ENCODE results near the gene SLIT3.

Gene SLIT3

DNA sequence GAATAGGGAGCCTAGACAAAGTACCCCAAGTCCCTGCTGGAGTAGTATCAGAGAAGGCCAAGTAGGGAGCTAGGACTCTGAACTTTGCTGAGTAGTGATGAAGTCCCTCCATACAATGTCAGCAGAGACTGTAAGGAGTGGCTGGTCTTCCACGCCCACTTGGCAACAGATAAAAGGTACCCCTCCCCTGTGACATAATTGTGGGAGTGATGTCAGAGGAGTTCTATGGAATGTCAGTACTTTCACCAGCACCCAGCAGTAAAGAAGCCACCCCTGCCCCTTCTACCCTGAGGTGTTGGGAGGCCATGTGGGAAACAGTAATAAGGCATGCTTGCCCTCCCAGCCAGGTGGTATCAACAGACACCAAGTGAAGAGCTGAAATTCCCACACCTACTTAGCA is 143.9 kb downstream of the SLIT3 start:
- no peaks in the 10 kb centered on the region for H3K4me1 ChIP-seq (ENCODE audit: control insufficient read depth, insufficient read depth, low read length, poor library complexity, severe bottlenecking)
- H3K36me3 ChIP-seq (ENCODE audit: control insufficient read depth, insufficient read depth, low read length): no peaks in the 10 kb centered on the region
- no peak overlapping the region for H3K4me3 ChIP-seq (ENCODE audit: insufficient read depth, low read depth, low read length, poor library complexity, severe bottlenecking)
- no peak for DNase-seq
- no peak overlapping the region for H3K27ac ChIP-seq (ENCODE audit: insufficient read depth, low read length, poor library complexity, severe bottlenecking)
- no peaks in the 10 kb centered on the region for H3K27me3 ChIP-seq (replicated peaks; ENCODE audit: control insufficient read depth, insufficient read depth, low read length, poor library complexity, severe bottlenecking)
- H3K9me3 ChIP-seq (ENCODE audit: control insufficient read depth, low read length): no peaks in the 10 kb centered on the region

DNA sequence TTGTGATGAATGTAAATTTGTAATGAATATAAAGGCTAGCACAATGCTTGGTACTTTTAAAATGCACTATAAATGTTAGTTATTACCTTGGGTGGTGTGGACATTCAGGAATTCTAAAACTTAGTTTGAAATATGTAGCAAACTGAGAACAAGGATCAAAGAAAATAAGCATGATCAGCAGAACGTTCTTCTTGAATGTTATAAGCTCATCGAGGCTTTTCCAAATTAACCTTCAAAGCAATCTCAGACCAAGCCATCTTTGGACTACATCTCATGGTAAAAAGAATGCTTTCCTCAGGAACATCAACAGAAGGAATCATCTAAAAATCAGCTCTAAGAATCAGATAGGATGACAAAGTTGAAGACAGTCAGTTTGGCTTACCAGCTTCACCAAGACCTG is 146.3 kb downstream of the SLIT3 start:
- Histone ChIP-seq H3K27me3 (replicated peaks; ENCODE audit: control insufficient read depth, insufficient read depth, low read length, poor library complexity, severe bottlenecking) (no peaks in the 10 kb centered on the region), H3K4me1 (ENCODE audit: control insufficient read depth, insufficient read depth, low read length, poor library complexity, severe bottlenecking) (no peaks in the 10 kb centered on the region), H3K27ac (ENCODE audit: insufficient read depth, low read length, poor library complexity, severe bottlenecking) (no peak overlapping the region), H3K36me3 (ENCODE audit: control insufficient read depth, insufficient read depth, low read length) (no peaks in the 10 kb centered on the region), H3K4me3 (ENCODE audit: insufficient read depth, low read depth, low read length, poor library complexity, severe bottlenecking) (no peak overlapping the region), H3K9me3 (ENCODE audit: control insufficient read depth, low read length) (no peaks in the 10 kb centered on the region)
- DNase-seq: no peak

DNA sequence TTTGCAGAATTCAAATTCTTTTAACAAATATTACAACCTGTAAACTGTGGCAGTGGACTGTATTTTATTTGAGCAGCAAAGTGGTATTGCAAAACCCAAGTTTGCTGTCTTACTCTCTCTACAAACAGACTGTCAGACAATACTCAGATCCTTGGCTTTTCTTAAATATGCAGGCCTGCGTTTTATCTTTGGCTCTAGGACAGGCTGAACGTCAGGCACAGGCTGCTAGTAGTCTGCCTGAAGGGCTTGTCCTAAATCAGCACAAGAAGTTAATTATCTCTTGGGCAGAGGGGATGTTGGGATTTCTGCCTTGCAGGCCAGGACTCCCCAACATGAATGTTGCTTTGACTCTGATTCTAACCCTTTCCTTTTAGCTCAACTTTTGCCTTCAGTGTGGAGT is 147.5 kb downstream of the SLIT3 start:
- no peak for DNase-seq
- no peak overlapping the region for H3K4me3 ChIP-seq (ENCODE audit: insufficient read depth, low read depth, low read length, poor library complexity, severe bottlenecking)
- no peak overlapping the region for H3K27ac ChIP-seq (ENCODE audit: insufficient read depth, low read length, poor library complexity, severe bottlenecking)
- H3K9me3 ChIP-seq (ENCODE audit: control insufficient read depth, low read length): no peaks in the 10 kb centered on the region
- no peaks in the 10 kb centered on the region for H3K4me1 ChIP-seq (ENCODE audit: control insufficient read depth, insufficient read depth, low read length, poor library complexity, severe bottlenecking)
- H3K36me3 ChIP-seq (ENCODE audit: control insufficient read depth, insufficient read depth, low read length): no peaks in the 10 kb centered on the region
- H3K27me3 ChIP-seq (replicated peaks; ENCODE audit: control insufficient read depth, insufficient read depth, low read length, poor library complexity, severe bottlenecking): no peaks in the 10 kb centered on the region

DNA sequence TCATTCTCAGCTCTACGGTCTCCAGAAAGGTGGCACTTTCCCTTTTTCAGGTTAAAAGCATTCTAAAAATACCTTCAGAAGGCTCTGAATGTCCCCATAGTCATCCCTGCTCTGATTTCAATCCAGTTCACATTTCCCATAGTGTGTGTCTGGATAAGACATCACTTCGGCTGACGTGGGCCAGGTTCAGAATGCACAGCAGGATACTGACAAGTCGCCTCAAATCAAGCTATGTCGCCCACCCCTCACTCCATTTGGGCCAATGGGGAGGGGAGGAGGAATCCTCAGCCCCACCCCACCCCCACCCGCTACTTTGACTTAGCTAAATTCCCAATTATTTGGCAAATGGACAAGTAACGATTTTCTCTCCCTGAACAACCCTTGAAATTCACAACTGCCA is 148.0 kb downstream of the SLIT3 start:
- Histone ChIP-seq H3K27me3 (replicated peaks; ENCODE audit: control insufficient read depth, insufficient read depth, low read length, poor library complexity, severe bottlenecking) (no peaks in the 10 kb centered on the region), H3K9me3 (ENCODE audit: control insufficient read depth, low read length) (no peaks in the 10 kb centered on the region), H3K4me1 (ENCODE audit: control insufficient read depth, insufficient read depth, low read length, poor library complexity, severe bottlenecking) (no peaks in the 10 kb centered on the region), H3K27ac (ENCODE audit: insufficient read depth, low read length, poor library complexity, severe bottlenecking) (no peak overlapping the region), H3K36me3 (ENCODE audit: control insufficient read depth, insufficient read depth, low read length) (no peaks in the 10 kb centered on the region), H3K4me3 (ENCODE audit: insufficient read depth, low read depth, low read length, poor library complexity, severe bottlenecking) (no peak overlapping the region)
- no peak for DNase-seq

DNA sequence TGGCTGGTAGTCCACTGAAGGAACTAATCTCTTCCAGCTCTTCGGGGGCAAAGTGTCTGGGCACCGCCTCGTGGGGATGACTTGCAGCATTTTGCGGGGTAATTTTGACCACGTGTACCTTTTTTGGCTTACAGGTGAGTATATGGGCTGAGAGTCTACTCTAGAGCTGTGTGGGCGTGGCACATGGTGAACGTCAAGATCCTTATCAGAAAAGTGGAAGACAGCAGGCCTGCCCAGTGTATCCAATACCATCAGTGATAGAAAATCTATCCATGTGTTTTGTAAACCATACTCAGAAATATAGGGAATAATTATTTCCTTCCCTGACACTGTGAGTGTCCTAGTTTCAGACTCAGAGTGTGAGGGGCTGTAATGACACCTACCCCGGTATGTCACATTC is 148.5 kb downstream of the SLIT3 start:
- Histone ChIP-seq H3K4me3 (ENCODE audit: insufficient read depth, low read depth, low read length, poor library complexity, severe bottlenecking) (no peak overlapping the region), H3K9me3 (ENCODE audit: control insufficient read depth, low read length) (no peaks in the 10 kb centered on the region), H3K27me3 (replicated peaks; ENCODE audit: control insufficient read depth, insufficient read depth, low read length, poor library complexity, severe bottlenecking) (no peaks in the 10 kb centered on the region), H3K36me3 (ENCODE audit: control insufficient read depth, insufficient read depth, low read length) (no peaks in the 10 kb centered on the region), H3K27ac (ENCODE audit: insufficient read depth, low read length, poor library complexity, severe bottlenecking) (no peak overlapping the region), H3K4me1 (ENCODE audit: control insufficient read depth, insufficient read depth, low read length, poor library complexity, severe bottlenecking) (no peaks in the 10 kb centered on the region)
- no peak for DNase-seq

DNA sequence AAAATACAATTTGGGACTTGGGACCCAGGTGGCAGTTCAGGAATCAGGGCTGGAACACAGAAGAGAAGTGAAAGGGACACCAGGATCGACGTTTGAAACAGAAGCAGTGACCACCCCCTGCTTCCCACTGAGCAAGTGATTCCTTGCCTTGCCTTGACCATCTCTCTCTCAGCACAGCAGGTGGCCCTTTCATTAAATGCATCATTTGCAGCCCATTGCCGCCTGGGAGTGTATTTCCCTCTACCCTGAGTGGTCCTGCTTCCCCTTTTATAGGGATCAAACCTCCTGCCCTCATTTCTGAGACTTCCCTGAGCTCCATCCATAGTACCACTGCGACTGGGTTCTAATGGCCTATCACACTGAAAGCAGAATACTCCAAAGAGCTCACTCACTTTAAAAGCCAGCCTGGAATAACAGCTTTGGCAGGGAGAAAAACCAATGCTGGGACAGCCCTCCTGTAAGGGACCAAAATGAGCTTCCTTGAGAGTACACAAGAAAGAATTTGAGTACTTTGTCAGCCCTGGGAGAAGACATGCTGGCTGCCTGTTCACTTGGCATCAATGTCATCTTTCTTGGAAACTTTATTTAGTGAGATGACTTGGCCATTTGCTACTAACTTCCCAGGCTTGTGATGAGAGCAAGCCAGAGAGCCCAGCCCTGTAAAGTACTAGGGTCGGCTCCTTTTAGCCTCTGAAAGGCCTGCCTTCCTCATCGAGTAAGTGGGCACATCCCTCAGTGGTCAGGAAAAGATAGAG is 149.7 kb downstream of the SLIT3 start:
- DNase-seq: no peak
- Histone ChIP-seq H3K9me3 (ENCODE audit: control insufficient read depth, low read length) (no peaks in the 10 kb centered on the region), H3K36me3 (ENCODE audit: control insufficient read depth, insufficient read depth, low read length) (no peaks in the 10 kb centered on the region), H3K27ac (ENCODE audit: insufficient read depth, low read length, poor library complexity, severe bottlenecking) (no peak overlapping the region), H3K4me1 (ENCODE audit: control insufficient read depth, insufficient read depth, low read length, poor library complexity, severe bottlenecking) (no peaks in the 10 kb centered on the region), H3K4me3 (ENCODE audit: insufficient read depth, low read depth, low read length, poor library complexity, severe bottlenecking) (no peak overlapping the region), H3K27me3 (replicated peaks; ENCODE audit: control insufficient read depth, insufficient read depth, low read length, poor library complexity, severe bottlenecking) (no peaks in the 10 kb centered on the region)

DNA sequence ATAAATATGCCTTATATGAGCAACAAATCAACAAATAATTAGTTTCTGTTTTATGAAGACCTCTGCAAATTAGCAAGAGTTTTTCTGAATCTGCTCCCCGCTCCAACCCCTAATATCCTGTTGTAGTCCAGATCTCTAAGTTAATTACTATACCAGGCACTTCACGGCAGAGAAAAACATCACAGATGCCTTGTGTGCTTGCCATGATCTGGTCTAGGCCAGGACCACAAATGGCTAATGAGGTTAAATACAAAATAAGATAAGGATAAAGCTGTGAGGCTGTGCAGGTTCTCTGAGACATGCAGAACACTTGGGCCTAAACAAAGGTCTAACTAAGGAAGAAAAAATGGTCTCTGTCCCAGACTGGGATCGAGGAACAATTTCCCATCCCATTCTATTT is 150.8 kb downstream of the SLIT3 start:
- Histone ChIP-seq H3K4me1 (ENCODE audit: control insufficient read depth, insufficient read depth, low read length, poor library complexity, severe bottlenecking) (no peaks in the 10 kb centered on the region), H3K36me3 (ENCODE audit: control insufficient read depth, insufficient read depth, low read length) (no peaks in the 10 kb centered on the region), H3K4me3 (ENCODE audit: insufficient read depth, low read depth, low read length, poor library complexity, severe bottlenecking) (no peak overlapping the region), H3K9me3 (ENCODE audit: control insufficient read depth, low read length) (no peaks in the 10 kb centered on the region), H3K27me3 (replicated peaks; ENCODE audit: control insufficient read depth, insufficient read depth, low read length, poor library complexity, severe bottlenecking) (no peaks in the 10 kb centered on the region), H3K27ac (ENCODE audit: insufficient read depth, low read length, poor library complexity, severe bottlenecking) (no peak overlapping the region)
- no peak for DNase-seq

DNA sequence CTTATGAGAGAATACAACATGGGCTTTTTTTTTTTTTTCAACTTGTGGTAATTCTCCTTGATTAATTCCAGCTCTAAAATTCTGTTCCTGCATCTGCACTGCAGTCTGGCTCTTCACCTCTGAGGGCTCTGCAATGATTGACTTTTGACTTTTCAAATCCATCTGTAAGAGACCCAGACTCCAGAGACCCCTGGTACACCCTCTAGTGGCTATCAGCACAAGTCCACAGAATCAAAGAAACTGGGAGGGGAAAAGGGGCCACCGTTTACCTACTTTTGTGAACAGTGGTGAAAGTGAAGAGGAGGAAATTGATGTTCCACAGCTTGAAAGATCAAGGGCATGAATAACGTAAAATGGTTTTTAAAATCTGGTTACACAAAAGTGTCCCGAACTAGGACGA is 151.6 kb downstream of the SLIT3 start:
- no peak for DNase-seq

DNA sequence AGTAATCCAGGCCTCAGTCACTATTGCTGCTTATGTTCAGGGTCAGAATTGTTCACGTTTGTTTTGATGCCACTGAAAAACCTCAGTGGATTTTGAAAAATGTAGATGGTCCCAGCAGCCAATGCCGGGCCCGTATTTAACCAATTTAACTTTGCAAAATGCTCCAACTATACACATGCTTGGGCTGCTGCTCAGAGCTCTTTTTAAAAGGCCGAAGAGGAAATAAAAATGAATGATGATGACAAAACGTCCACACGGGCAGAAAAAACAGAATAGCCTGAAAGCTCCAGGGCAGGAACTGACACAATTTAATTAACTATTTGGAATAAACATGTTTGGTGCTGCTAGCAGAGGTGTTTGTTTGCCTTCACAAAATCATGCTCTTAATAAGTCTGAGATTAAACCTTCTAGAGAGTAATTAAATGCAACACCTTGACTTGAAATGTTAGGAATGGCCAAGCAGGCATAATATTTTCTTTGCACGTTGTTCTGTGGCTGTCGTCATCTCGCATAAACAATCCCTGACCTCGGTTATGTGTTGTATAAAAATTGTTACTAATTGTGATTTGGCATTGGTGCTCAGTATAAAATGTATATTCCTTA is 152.7 kb downstream of the SLIT3 start:
- Histone ChIP-seq H3K27ac (ENCODE audit: insufficient read depth, low read length, poor library complexity, severe bottlenecking) (no peak overlapping the region), H3K4me3 (ENCODE audit: insufficient read depth, low read depth, low read length, poor library complexity, severe bottlenecking) (no peak overlapping the region), H3K9me3 (ENCODE audit: control insufficient read depth, low read length) (no peaks in the 10 kb centered on the region), H3K27me3 (replicated peaks; ENCODE audit: control insufficient read depth, insufficient read depth, low read length, poor library complexity, severe bottlenecking) (no peaks in the 10 kb centered on the region), H3K36me3 (ENCODE audit: control insufficient read depth, insufficient read depth, low read length) (no peaks in the 10 kb centered on the region), H3K4me1 (ENCODE audit: control insufficient read depth, insufficient read depth, low read length, poor library complexity, severe bottlenecking) (no peaks in the 10 kb centered on the region)
- no peak for DNase-seq

More for the DNA sequence above, 151.6 kb downstream of the SLIT3 start:
- no peaks in the 10 kb centered on the region for H3K36me3 ChIP-seq (ENCODE audit: control insufficient read depth, insufficient read depth, low read length)
- H3K27ac ChIP-seq (ENCODE audit: insufficient read depth, low read length, poor library complexity, severe bottlenecking): no peak overlapping the region
- no peaks in the 10 kb centered on the region for H3K27me3 ChIP-seq (replicated peaks; ENCODE audit: control insufficient read depth, insufficient read depth, low read length, poor library complexity, severe bottlenecking)
- no peaks in the 10 kb centered on the region for H3K4me1 ChIP-seq (ENCODE audit: control insufficient read depth, insufficient read depth, low read length, poor library complexity, severe bottlenecking)
- no peaks in the 10 kb centered on the region for H3K9me3 ChIP-seq (ENCODE audit: control insufficient read depth, low read length)
- no peak overlapping the region for H3K4me3 ChIP-seq (ENCODE audit: insufficient read depth, low read depth, low read length, poor library complexity, severe bottlenecking)

DNA sequence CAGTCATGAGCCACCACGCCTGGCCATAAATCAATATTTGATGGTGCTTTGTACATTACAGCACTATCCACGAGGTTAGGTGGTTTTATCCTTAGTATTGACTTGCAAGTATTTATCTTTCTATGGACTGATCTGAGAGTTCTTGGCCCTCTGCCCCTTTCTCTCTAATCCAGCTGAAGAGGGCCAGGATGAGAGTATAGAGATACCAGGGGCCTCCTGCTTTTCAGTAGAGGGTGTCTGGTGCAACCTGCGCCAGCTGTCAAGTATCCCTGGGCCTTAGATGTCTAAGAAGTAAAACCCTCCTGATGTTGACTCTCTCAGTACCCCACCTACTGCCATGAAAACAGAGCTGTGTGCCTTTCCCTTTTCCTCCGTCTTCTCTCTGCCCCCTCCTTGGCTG is 153.4 kb downstream of the SLIT3 start:
- no peaks in the 10 kb centered on the region for H3K36me3 ChIP-seq (ENCODE audit: control insufficient read depth, insufficient read depth, low read length)
- H3K27me3 ChIP-seq (replicated peaks; ENCODE audit: control insufficient read depth, insufficient read depth, low read length, poor library complexity, severe bottlenecking): no peaks in the 10 kb centered on the region
- H3K27ac ChIP-seq (ENCODE audit: insufficient read depth, low read length, poor library complexity, severe bottlenecking): no peak overlapping the region
- DNase-seq: no peak
- no peak overlapping the region for H3K4me3 ChIP-seq (ENCODE audit: insufficient read depth, low read depth, low read length, poor library complexity, severe bottlenecking)
- no peaks in the 10 kb centered on the region for H3K4me1 ChIP-seq (ENCODE audit: control insufficient read depth, insufficient read depth, low read length, poor library complexity, severe bottlenecking)
- no peaks in the 10 kb centered on the region for H3K9me3 ChIP-seq (ENCODE audit: control insufficient read depth, low read length)
